Measurements from ENCODE around the gene TCF7.

TCF7 gene

DNA sequence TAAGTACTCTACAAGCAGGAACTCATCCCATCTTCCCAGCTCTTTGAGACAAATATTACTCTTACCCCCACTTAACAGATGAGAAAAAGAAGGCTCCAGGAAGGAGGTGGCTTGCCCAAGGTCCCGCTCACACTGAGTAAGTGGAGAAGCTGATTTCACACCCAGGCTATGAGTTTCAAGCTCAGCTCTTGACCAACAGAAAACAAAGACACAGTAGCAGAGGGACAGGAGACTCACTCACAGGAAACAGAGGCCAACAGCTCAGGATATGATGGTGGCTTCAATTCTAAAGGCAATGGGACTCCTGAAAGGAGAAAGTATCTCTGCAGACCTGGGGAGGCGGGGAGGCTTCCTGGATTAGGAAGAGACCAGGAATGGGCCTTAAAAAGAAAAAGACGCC, 6.7 kb upstream of the TCF7 start:
- H3K4me3 ChIP-seq (replicated peaks; ENCODE audit: insufficient read depth, low read length): no peak overlapping the region

DNA sequence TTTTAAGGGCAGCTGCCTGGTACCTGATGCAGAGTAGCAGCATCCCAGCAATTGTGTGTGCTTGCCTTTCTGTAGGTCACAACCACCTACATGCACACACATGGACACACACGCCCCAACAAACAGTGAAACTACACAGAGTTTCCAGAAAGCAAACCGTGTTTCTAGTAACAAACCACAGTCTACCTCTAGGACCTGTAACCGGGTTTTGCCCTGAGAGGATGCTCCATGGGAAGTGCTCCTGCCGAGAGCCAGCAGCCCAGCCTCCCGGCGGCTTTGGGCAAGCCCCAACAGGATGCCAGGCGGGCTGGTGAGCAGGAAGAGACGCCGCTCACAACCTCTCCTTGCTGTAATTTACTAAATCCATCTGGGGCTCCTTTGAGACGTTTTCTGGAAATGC, 4.1 kb upstream of the TCF7 start:
- TF ChIP-seq, protein P1, sequence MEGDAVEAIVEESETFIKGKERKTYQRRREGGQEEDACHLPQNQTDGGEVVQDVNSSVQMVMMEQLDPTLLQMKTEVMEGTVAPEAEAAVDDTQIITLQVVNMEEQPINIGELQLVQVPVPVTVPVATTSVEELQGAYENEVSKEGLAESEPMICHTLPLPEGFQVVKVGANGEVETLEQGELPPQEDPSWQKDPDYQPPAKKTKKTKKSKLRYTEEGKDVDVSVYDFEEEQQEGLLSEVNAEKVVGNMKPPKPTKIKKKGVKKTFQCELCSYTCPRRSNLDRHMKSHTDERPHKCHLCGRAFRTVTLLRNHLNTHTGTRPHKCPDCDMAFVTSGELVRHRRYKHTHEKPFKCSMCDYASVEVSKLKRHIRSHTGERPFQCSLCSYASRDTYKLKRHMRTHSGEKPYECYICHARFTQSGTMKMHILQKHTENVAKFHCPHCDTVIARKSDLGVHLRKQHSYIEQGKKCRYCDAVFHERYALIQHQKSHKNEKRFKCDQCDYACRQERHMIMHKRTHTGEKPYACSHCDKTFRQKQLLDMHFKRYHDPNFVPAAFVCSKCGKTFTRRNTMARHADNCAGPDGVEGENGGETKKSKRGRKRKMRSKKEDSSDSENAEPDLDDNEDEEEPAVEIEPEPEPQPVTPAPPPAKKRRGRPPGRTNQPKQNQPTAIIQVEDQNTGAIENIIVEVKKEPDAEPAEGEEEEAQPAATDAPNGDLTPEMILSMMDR (IDR thresholded peaks at IDR 0.05; ENCODE audit: insufficient read depth, low read length): no peak
- TF ChIP-seq, protein P2, sequence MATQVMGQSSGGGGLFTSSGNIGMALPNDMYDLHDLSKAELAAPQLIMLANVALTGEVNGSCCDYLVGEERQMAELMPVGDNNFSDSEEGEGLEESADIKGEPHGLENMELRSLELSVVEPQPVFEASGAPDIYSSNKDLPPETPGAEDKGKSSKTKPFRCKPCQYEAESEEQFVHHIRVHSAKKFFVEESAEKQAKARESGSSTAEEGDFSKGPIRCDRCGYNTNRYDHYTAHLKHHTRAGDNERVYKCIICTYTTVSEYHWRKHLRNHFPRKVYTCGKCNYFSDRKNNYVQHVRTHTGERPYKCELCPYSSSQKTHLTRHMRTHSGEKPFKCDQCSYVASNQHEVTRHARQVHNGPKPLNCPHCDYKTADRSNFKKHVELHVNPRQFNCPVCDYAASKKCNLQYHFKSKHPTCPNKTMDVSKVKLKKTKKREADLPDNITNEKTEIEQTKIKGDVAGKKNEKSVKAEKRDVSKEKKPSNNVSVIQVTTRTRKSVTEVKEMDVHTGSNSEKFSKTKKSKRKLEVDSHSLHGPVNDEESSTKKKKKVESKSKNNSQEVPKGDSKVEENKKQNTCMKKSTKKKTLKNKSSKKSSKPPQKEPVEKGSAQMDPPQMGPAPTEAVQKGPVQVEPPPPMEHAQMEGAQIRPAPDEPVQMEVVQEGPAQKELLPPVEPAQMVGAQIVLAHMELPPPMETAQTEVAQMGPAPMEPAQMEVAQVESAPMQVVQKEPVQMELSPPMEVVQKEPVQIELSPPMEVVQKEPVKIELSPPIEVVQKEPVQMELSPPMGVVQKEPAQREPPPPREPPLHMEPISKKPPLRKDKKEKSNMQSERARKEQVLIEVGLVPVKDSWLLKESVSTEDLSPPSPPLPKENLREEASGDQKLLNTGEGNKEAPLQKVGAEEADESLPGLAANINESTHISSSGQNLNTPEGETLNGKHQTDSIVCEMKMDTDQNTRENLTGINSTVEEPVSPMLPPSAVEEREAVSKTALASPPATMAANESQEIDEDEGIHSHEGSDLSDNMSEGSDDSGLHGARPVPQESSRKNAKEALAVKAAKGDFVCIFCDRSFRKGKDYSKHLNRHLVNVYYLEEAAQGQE (IDR thresholded peaks at IDR 0.05; ENCODE audit: insufficient replicate concordance, low read depth): no peak
- TF ChIP-seq POLR2AphosphoS5 (IDR thresholded peaks at IDR 0.05; ENCODE audit: low read depth) (no peak), SPI1 (IDR thresholded peaks at IDR 0.05; ENCODE audit: borderline replicate concordance, low read depth) (no peak), GABPA (IDR thresholded peaks at IDR 0.05; ENCODE audit: low read depth) (no peak)
- Histone ChIP-seq H3K27ac (replicated peaks) (no peak overlapping the region), H3K27me3 (ENCODE audit: insufficient read depth, poor library complexity, severe bottlenecking) (peaks cover 8% of the 10 kb centered on the region), H3K4me3 (replicated peaks; ENCODE audit: insufficient read depth, low read length) (no peak overlapping the region)
- DNase-seq (ENCODE audit: low read depth in 1 of 2, low spot score in 1 of 2): no peak

More for the DNA sequence above, 6.7 kb upstream of the TCF7 start:
- no peaks in the 10 kb centered on the region for H3K27me3 ChIP-seq (ENCODE audit: insufficient read depth, poor library complexity, severe bottlenecking)
- no peak overlapping the region for H3K27ac ChIP-seq (replicated peaks)
- no peak for DNase-seq (ENCODE audit: low read depth in 1 of 2, low spot score in 1 of 2)
- TF ChIP-seq GABPA (IDR thresholded peaks at IDR 0.05; ENCODE audit: low read depth): no peak
- TF ChIP-seq, protein P2 (IDR thresholded peaks at IDR 0.05; ENCODE audit: insufficient replicate concordance, low read depth): no peak
- TF ChIP-seq, protein P1 (IDR thresholded peaks at IDR 0.05; ENCODE audit: insufficient read depth, low read length): no peak
- TF ChIP-seq POLR2AphosphoS5 (IDR thresholded peaks at IDR 0.05; ENCODE audit: low read depth): no peak
- TF ChIP-seq SPI1 (IDR thresholded peaks at IDR 0.05; ENCODE audit: borderline replicate concordance, low read depth): no peak

DNA sequence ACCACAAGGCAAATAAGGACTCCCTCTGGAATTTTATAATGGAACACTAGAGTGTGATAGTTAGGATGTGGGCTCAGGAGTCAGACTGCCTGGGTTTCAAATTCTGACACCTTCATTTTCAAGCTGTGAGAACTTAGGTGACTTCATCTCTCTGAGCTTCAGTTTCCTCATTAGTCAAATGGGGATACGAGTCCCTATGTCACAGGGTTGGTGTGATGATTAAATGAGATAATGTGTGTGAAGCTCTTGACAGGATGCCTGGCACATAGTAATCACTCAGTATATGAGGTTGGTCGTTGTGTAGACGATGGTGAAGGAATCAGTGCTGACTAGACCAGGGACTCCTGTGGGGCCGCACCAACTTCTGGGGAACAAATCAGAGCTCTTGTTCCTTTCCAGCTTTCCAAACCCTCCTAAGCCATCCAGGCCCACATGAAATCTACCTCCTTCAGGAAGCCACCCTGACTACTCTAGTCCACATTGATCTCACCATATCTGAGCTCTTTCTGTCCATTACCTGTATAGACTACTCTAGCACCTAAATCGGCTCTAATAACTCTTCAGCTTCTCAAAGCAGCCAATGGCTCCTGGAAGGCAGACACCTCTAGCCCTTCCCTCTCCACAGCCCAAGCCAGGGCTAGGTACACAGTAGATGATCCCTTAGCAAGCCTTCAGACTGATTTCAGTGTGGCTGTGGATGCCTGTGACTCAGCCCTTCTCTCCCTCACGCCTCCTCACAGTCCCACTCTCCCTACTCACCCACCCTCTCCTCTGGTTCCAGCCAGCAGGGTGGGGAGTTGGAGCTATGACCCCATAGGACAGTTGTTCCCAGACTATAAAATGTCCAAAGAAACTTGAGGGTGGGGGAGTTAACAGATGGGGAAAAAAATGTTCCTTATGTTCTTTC, 2.5 kb upstream of the TCF7 start:
- Histone ChIP-seq H3K4me3 (replicated peaks; ENCODE audit: insufficient read depth, low read length) (no peak overlapping the region), H3K27me3 (ENCODE audit: insufficient read depth, poor library complexity, severe bottlenecking) (peaks cover 8% of the 10 kb centered on the region), H3K27ac (replicated peaks) (no peak overlapping the region)
- DNase-seq (ENCODE audit: low read depth in 1 of 2, low spot score in 1 of 2): no peak
- TF ChIP-seq SPI1 (IDR thresholded peaks at IDR 0.05; ENCODE audit: borderline replicate concordance, low read depth): no peak
- TF ChIP-seq, protein P1 (IDR thresholded peaks at IDR 0.05; ENCODE audit: insufficient read depth, low read length): no peak
- TF ChIP-seq POLR2AphosphoS5 (IDR thresholded peaks at IDR 0.05; ENCODE audit: low read depth): no peak
- no peak for TF ChIP-seq GABPA (IDR thresholded peaks at IDR 0.05; ENCODE audit: low read depth)
- TF ChIP-seq, protein P2 (IDR thresholded peaks at IDR 0.05; ENCODE audit: insufficient replicate concordance, low read depth): no peak

Data from HL-60 (cell line).